ENCODE measurements around the gene SHB. TPM values are rescaled to one million over a fixed set of nuclear protein-coding genes. Genes with fewer than 3 reads are reported as not detected.

The SHB gene
- total RNA-seq, 2 donors from 2014 or later, result 53.2 to 54.8 TPM

GRCh38 chr9:37914701-37915358, 154.2 kb downstream of the SHB start:
- 81% methylated on average over 11 of the region's 11 CpGs for WGBS
- intact Hi-C loops (cut with DNase I), result loop anchor here (5.0 to 10.0 kb wide), 3 partner anchors 152 to 350 kb away; partner anchors contain the start of gene SHB
- Histone ChIP-seq H3K4me1 (replicated peaks) (peaks cover 2% of the 10 kb centered on the region), H3K36me3 (no peaks in the 10 kb centered on the region), H3K27ac (peak overlapping the region in 1 of 2 donors; percentile 1), H3K4me3 (no peak overlapping the region), H3K27me3 (replicated peaks; ENCODE audit: insufficient read depth) (no peaks in the 10 kb centered on the region), H3K9me3 (no peaks in the 10 kb centered on the region)
- DNase-seq (ENCODE audit: low spot score), result no peak
- TF ChIP-seq POLR2AphosphoS5 (IDR thresholded peaks at IDR 0.05), result no peak
- TF ChIP-seq POLR2A (IDR thresholded peaks at IDR 0.05), result no peak
- TF ChIP-seq CTCF (IDR thresholded peaks at IDR 0.05), result no peak

GRCh38 chr9:37914154-37914551, 154.9 kb downstream of the SHB start:
- 73% methylated on average over 8 of the region's 8 CpGs for WGBS
- intact Hi-C loops (cut with DNase I), result loop anchor here (5.0 to 10.0 kb wide), 2 partner anchors 248 to 351 kb away; no protein-coding TSS in a partner anchor
- peaks cover 2% of the 10 kb centered on the region for H3K4me1 ChIP-seq (replicated peaks)
- no peak for TF ChIP-seq POLR2A (IDR thresholded peaks at IDR 0.05)
- TF ChIP-seq POLR2AphosphoS5 (IDR thresholded peaks at IDR 0.05), result no peak
- TF ChIP-seq CTCF (IDR thresholded peaks at IDR 0.05), result no peak
- no peak overlapping the region for H3K27ac ChIP-seq
- H3K36me3 ChIP-seq, result no peaks in the 10 kb centered on the region
- no peak for DNase-seq (ENCODE audit: low spot score)
- no peak overlapping the region for H3K4me3 ChIP-seq
- H3K27me3 ChIP-seq (replicated peaks; ENCODE audit: insufficient read depth), result no peaks in the 10 kb centered on the region
- H3K9me3 ChIP-seq, result no peaks in the 10 kb centered on the region

GRCh38 chr9:37913480-37914153, 155.4 kb downstream of the SHB start:
- Histone ChIP-seq H3K27ac (no peak overlapping the region), H3K27me3 (replicated peaks; ENCODE audit: insufficient read depth) (no peaks in the 10 kb centered on the region), H3K9me3 (no peaks in the 10 kb centered on the region), H3K4me3 (no peak overlapping the region), H3K4me1 (replicated peaks) (peaks cover 2% of the 10 kb centered on the region), H3K36me3 (no peaks in the 10 kb centered on the region)
- DNase-seq (ENCODE audit: low spot score), result peak; percentile 82
- 43% methylated on average over 11 of the region's 11 CpGs for WGBS
- TF ChIP-seq POLR2AphosphoS5 (IDR thresholded peaks at IDR 0.05) (peak; percentile 72), CTCF (IDR thresholded peaks at IDR 0.05) (peak; percentile 94 to 97 (median 96)), POLR2A (IDR thresholded peaks at IDR 0.05) (no peak)
- intact Hi-C loops (cut with DNase I), result loop anchor here (5.0 to 10.0 kb wide), 2 partner anchors 249 to 351 kb away; no protein-coding TSS in a partner anchor

- Histone ChIP-seq H3K27me3 (replicated peaks; ENCODE audit: insufficient read depth) (no peaks in the 10 kb centered on the region), H3K9me3 (no peaks in the 10 kb centered on the region), H3K4me1 (replicated peaks) (peaks cover 2% of the 10 kb centered on the region), H3K4me3 (no peak overlapping the region), H3K27ac (no peak overlapping the region), H3K36me3 (no peaks in the 10 kb centered on the region)
- DNase-seq (ENCODE audit: low spot score), result no peak
- no peak for TF ChIP-seq POLR2AphosphoS5 (IDR thresholded peaks at IDR 0.05)
- TF ChIP-seq CTCF (IDR thresholded peaks at IDR 0.05), result no peak
- no peak for TF ChIP-seq POLR2A (IDR thresholded peaks at IDR 0.05)
- intact Hi-C loops (cut with DNase I), result loop anchor here (5.0 to 10.0 kb wide), 2 partner anchors 251 to 354 kb away; no protein-coding TSS in a partner anchor
- 60% methylated on average over 6 of the region's 6 CpGs for WGBS
Observed at GRCh38 chr9:37911271-37911681, 157.8 kb downstream of the SHB start.

Data from prostate gland (tissue), 2 donors.